GM10248 (cell line): ENCODE measurements around the gene RASSF3.

ENCODE experiments used
- CTCF ChIA-PET: fragments of 300-600 bp; sonication (Branson Sonifier 250); formaldehyde crosslinking; extraction: SDS; loops from one replicate; lab custom pipeline; 2021; ENCODE audit warnings: antibody characterized with exemption; lab: Yijun Ruan, JAX
- POLR2A ChIA-PET: fragments of 350-650 bp; sonication (Branson Sonifier 250); formaldehyde crosslinking; extraction: SDS; loops from one replicate; lab custom pipeline; 2020; ENCODE audit warnings: antibody characterized with exemption; lab: Yijun Ruan, JAX
- DNase-seq: peaks from one replicate; pipeline ENCODE4 v3.0.0; 2012; ENCODE audit errors: extremely low spot score
- TF ChIP-seq, protein P1 (sequence below): IDR thresholded peaks from 2 replicates; pipeline ENCODE4 v1.5.1; 2012; ENCODE audit warnings: mild to moderate bottlenecking, low read depth; ENCODE audit errors: extremely low read depth, missing control alignments, control extremely low read depth

Gene RASSF3

DNA sequence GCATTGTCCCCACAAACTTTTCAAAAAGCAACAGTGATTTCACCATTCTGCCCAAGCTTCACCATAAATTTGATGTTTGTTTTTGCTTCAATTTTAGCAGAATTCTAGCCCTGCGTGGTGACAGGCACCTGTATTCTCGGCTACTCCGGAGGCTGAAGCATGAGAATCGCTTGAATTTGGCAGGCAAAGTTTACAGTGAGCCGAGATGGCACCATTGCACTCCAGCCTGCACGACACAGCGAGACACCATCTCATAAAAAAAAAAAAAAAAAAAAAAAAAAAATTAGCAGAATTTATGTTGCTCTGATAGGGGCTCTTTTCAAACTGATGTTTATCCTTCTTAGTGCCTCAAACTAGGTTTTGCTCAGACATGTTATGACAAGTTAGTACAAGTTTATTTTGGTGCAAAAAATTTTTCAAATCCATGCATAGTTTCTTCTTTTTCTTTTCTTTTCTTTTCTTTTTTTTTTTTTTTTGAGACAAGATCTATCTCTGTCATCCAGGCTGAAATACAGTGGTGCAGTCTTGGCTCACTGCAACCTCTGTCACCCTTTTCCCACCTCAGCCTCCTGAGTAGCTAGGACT is 24.3 kb downstream of the RASSF3 start:
- DNase-seq: no peak
- TF ChIP-seq, protein P1, sequence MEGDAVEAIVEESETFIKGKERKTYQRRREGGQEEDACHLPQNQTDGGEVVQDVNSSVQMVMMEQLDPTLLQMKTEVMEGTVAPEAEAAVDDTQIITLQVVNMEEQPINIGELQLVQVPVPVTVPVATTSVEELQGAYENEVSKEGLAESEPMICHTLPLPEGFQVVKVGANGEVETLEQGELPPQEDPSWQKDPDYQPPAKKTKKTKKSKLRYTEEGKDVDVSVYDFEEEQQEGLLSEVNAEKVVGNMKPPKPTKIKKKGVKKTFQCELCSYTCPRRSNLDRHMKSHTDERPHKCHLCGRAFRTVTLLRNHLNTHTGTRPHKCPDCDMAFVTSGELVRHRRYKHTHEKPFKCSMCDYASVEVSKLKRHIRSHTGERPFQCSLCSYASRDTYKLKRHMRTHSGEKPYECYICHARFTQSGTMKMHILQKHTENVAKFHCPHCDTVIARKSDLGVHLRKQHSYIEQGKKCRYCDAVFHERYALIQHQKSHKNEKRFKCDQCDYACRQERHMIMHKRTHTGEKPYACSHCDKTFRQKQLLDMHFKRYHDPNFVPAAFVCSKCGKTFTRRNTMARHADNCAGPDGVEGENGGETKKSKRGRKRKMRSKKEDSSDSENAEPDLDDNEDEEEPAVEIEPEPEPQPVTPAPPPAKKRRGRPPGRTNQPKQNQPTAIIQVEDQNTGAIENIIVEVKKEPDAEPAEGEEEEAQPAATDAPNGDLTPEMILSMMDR: no peak
- ChIA-PET POLR2A (interaction anchor here (0.6 kb wide), 1 partner anchor 39 kb away, joined by 3 read pairs; no protein-coding TSS in a partner anchor), CTCF (interaction anchor here (0.9 to 2.0 kb wide), 3 partner anchors 9 to 25 kb away, joined by 3 to 7 read pairs (median 5); no protein-coding TSS in a partner anchor)

DNA sequence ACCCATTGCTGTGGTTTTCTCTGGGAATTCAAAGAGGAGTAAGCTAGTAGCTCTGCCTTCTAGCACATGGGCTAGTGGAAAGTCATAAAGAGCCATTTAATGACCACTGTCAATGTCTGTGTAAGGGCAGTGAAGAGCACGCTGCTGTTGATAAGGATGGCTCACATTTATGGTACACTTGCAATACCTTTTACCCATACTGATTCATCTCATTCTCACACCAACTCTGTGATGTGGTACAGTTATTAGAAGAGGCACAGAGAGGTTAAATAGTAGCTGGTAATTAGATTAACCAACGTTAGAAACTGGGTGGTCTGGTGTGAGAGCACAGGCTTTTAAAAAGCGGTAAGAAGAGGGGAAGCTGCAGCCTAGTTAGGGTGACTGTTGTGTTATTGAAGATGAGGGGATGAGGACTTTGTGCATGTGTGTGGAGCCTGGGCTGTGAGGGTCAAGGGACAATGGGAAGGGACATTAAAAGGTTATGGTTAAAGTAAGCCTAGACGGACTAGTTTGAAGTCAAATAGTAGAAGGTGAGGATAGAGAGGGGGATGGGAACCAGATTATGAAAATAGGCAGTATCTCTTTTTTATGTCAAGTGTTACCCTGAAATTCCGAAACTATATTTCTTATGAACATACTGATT is 25.2 kb downstream of the RASSF3 start:
- TF ChIP-seq, protein P1: no peak
- no peak for DNase-seq
- CTCF ChIA-PET: interaction anchor here (2.0 kb wide), 1 partner anchor 24 kb away, joined by 7 read pairs; no protein-coding TSS in a partner anchor
- POLR2A ChIA-PET: interaction anchor here (0.7 kb wide), 1 partner anchor 24 kb away, joined by 3 read pairs; no protein-coding TSS in a partner anchor

DNA sequence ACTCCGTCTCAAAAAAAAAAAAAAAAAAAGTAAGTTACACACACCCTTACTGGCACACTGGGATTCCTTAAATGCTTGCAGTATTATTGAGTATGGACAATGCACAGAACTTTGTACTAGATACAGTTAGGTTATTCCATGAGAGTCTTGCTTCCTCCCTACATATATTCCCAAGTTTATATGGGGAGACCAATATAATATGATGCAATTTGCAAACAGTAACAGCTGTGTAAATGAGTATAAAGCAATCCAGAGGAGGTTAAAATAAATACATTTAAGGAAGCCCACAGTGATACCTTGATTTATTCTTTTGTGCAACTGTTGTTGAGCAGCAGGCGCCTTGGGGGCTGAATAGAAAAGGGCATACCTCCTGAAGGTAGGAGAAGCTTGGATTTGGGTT is 26.6 kb downstream of the RASSF3 start:
- POLR2A ChIA-PET: no interaction called here
- DNase-seq: no peak
- TF ChIP-seq, protein P1: no peak
- CTCF ChIA-PET: no interaction called here

DNA sequence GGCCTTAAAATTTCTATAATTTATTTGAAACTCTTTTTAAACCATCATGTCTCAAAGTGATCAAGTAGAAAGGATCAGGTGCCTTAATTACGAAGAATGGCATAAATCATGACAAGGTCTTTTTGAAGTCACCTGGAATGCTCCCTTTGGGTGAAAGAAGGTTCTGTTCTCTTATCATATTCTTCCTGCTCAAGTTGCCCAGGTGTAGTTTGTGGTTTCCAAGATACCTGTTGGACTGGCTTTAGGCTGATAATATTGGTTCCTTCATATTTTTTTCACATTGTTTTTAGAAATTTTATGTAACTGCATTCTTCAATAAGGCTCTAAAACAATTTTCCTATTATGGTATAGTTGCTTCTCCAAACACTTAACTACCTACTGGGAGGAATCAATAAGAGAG is 29.2 kb downstream of the RASSF3 start:
- ChIA-PET CTCF (interaction anchor here (1.8 kb wide), 1 partner anchor 55 kb away, joined by 4 read pairs; no protein-coding TSS in a partner anchor), POLR2A (no interaction called here)
- no peak for DNase-seq
- TF ChIP-seq, protein P1: no peak

DNA sequence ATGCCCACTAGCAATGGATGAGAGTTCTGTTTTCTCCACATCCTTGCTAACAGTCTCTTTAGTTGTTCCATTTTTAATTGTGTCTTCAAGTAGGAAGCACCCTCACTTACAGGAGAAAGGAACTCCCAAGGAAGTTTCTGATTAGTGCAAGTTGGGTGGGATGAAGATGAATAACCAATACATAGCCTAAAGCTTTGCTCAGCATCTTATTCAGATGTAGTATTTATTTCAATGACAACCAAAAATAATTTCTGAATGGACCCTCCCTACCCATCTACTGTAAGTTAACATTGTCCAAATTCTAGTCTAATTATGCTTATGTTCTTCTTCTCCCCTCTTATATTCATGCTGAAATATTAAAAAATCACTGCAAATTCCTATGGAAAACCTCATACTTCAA is 36.0 kb downstream of the RASSF3 start:
- CTCF ChIA-PET: no interaction called here
- TF ChIP-seq, protein P1: no peak
- no peak for DNase-seq
- POLR2A ChIA-PET: no interaction called here

DNA sequence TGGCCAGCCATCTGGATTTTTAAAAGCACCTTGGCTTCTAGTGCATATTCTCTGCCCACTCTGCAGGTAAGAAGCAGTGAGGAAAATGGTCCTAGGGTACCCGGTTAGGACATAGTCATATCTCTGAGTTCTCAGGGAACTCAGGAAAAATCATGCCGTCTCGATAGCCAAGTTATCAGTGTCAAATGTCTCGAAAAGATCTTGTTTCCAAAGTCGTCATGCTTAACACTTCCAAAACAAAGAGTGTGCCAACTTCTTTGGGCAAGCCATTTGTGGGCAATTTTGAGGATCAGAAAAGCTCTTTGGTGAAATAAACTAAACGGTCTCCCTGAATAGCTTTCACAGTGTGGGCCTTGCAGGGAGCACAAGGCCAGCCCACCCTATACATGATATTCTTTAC is 39.2 kb downstream of the RASSF3 start:
- DNase-seq: no peak
- ChIA-PET POLR2A (no interaction called here), CTCF (interaction anchor here (1.4 kb wide), 1 partner anchor 23 kb away, joined by 4 read pairs; no protein-coding TSS in a partner anchor)
- TF ChIP-seq, protein P1: no peak
